ENCODE results near the gene CYREN. TPM values are rescaled to one million over a fixed set of nuclear protein-coding genes. Genes with fewer than 3 reads are reported as not detected.
"Not testable (repeated sequence)": the region's sequence is repeated elsewhere in the genome, so short reads cannot be mapped to it uniquely, and the experiment has no call there.

CYREN gene
- total RNA-seq, 1 experiment from 2014 or later: 64.8 TPM

GRCh38 chr7:135160858-135161653, 9.5 kb downstream of the CYREN start:
- no peak for DNase-seq (ENCODE audit: extremely low read depth, low read depth)

- DNase-seq (ENCODE audit: extremely low read depth, low read depth): no peak
Measured at GRCh38 chr7:135160098-135160857, 10.2 kb downstream of the CYREN start.

- no peak for DNase-seq (ENCODE audit: extremely low read depth, low read depth)
Measured at GRCh38 chr7:135159359-135160085, 11.0 kb downstream of the CYREN start.

- DNase-seq (ENCODE audit: extremely low read depth, low read depth): no peak
Measured at GRCh38 chr7:135158874-135159273, 11.6 kb downstream of the CYREN start.

DNA sequence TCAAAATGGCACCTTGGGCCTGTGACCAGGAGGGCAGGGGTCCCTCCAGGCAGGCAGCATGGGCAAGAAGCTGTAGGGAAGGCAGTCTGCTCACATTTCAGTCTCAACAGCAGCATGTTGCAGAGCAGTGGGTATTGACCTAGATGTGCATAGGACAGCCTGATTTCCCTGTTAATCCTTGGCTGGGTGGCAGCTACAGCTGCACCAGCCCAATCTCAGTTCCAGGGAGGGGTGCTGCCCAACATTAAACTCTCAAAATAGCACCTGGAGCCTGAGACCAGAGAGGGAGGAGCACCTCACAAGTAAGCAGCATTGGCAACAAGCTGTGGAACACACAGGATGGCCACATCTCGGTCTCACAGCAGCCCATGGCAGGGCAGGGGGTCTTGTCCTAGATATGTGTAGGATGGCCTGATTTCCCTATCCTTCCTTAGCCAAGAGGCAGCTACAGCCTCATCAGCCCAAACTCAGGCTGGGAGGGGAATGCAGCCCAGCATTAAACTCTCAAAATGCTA, 12.3 kb downstream of the CYREN start:
- no peak for DNase-seq (ENCODE audit: extremely low read depth, low read depth)

DNA sequence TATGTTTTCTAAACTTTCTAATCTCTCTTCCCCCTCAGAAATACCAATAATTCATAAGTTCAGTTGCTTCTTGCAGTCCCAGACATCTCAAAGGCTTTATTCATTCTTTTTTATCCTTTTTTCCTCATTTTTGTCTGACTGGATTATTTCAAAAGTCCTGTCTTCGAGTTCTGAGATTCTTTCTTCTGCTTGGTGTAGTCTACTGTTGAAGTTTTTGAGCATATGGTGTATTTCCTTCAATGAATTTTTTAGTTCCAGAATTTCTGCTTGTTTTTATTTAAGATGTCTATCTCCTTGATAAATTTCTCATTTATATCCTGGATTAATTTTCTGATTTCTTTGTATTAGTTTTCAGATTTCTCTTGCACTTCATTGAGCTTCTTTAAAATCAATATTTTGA, 14.2 kb downstream of the CYREN start:
- no peak for DNase-seq (ENCODE audit: extremely low read depth, low read depth)

DNA sequence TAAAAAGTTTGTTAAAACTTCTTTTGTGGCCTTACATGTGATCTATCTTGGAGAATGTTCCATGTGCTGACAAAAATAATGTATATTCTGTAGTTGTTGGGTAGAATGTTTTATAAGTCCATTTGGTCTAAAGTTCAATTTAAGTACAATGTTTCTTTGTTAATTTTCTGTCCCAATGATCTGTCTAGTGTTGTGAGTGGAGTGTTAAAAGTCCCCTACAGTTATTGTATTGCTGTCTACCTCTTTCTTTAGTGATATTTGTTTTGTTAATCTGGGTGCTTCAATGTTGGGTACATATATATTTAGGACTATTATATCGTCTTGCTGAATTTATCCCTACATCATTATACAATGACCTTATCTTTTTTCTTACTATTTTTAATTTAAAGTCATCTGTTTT, 15.8 kb downstream of the CYREN start:
- DNase-seq (ENCODE audit: extremely low read depth, low read depth): no peak

- no peak for DNase-seq (ENCODE audit: extremely low read depth, low read depth)
Measured at GRCh38 chr7:135152442-135152841, 18.1 kb downstream of the CYREN start.

GRCh38 chr7:135151533-135151932, 19.0 kb downstream of the CYREN start:
- no peak for DNase-seq (ENCODE audit: extremely low read depth, low read depth)

DNA sequence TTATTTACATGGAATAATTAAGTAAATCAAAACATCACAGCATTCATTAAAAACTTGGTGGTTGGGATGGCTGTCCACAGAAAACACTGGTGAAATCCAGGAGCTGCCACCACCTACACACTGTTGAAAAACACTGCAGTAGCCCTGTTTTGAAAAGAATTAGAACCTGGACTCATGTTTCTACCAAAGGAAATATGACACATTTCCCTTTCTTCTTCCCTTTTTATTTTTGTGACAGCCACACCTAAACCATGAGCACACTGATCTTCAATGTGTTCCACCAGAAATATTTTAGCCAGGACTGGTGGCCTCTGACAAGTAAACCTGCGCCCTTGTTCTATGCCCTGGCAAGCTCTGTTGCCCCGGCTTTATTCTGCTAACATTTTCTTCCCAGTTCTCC, 19.4 kb downstream of the CYREN start:
- DNase-seq (ENCODE audit: extremely low read depth, low read depth): no peak

- DNase-seq (ENCODE audit: extremely low read depth, low read depth): no peak
Measured at GRCh38 chr7:135150072-135150782, 20.3 kb downstream of the CYREN start.

DNA sequence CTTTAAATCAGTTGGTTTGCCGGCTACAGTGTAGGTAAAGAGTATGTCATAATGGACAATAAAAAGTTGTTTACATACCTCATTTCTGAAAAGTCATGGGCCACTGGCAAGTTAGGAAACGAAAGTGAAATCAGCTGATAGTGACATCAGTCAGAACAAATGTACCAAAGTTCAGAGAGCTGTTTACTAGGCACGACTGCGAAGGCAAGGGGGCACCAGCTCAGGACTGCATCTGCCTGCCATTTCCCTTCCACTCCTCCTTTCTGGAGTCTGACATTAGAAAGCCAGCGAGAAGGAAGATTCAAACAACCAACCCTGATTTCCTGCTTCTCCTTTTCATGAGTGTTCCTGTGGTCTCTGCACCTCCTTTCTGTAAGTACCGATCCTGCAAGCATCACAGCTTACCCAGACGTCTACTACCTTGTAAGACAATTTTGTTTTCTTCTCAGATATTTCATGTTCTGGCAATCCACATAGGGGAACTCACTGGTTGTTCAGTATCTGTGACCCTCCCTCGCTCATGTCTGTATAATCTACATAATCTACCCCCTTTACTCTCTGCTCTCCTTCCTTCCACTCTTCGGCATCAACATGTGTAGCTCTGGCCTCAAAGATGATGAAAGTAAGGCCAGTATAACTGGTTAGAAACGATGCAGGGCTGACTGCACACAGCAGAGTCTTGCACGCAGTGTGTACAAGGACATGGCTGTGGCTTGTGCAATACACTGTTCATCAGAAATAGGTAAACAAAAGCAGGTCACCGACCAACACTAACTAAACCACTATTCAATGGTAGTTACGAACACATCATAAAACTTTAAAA, 22.4 kb downstream of the CYREN start, which contains the start of gene TMEM140:
TMEM140 (plus strand) TSS at position 174 of the 823 bp plus-strand sequence. CDS start 16,370 bp downstream, outside the sequence.
- DNase-seq (ENCODE audit: extremely low read depth, low read depth): peak; percentile 28

DNA sequence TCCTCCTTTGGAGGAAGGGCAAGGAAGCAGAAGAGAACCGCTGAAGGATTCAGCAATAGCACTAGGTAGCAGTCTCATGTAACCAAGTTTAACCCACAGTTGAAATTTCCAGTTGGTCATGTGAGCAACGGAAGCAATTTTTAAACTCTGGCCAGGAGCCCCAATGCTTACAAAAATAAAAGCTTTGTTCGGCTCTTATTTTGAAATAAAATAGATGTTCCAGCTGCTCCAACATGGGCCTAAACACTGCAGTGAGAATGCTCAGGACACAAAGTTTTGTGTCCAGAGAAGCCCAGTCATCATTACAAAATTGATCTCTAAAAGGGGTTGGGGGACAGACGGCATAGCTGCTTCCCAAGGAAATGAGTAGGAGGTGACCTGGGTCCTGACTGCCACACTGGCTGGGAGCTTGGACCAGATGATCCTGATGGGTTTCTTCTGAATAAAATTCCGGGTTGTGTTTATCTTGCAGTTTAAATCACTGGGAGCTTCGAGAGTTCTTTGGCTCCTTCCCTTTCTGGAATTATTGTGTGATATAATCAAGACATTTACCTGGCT, 23.1 kb downstream of the CYREN start:
- no peak for DNase-seq (ENCODE audit: extremely low read depth, low read depth)

DNA sequence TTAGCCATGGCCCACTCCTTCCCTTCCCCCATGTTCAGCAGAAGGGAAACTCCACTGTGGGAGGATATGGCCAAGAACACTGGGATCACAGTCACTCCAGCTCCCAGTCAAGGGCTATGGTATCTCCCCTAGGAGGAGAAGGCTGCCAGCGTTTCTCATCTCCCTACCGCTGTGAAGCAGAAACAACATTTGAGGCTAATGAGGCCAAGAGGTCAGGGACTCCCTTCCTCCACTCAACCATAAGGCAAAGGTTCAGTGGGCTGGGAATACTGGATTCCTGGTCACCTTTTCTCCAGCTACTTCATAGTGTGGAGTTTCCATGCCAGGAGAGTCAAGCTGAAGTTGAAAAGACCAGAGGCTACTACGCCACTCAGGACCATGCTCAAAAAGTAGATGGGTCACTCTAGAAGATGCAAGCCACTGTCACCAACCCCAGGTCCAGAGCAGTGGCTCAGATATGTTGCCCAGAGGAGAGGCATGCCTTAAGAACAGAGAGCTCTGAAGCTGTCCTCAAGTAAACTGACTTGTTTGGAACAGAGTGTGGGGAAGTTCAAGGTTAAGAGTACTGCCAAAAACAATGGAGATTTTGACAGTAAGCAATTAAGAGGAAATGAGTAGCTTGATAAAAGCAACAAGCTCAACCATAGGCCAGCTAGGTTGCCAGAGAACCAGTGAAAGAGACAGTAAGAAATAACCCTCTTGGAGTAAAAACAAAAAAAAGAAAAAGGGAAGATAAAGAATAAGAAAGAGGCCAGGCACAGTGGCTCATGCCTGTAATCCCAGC, 26.4 kb downstream of the CYREN start:
- DNase-seq (ENCODE audit: extremely low read depth, low read depth): no peak

DNA sequence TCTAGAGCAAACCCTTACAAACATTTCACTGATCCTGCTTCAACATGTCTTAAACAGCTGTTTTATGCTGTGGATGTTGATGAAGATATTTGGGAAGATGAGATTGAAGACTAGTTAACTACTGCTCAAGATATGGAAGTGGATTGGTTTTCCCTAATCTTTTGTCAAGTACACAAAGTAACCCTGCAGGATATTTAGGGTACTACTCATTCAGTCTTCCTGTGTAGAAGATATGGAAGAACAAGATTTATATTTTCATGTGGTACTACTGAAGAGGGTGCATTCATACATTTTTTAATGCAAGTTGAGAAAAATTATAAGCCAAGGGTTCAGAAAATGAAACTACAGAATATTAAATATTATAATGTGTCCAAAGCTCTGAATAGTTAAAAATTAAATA, 40.9 kb downstream of the CYREN start:
- no peak for DNase-seq (ENCODE audit: extremely low read depth, low read depth)

DNA sequence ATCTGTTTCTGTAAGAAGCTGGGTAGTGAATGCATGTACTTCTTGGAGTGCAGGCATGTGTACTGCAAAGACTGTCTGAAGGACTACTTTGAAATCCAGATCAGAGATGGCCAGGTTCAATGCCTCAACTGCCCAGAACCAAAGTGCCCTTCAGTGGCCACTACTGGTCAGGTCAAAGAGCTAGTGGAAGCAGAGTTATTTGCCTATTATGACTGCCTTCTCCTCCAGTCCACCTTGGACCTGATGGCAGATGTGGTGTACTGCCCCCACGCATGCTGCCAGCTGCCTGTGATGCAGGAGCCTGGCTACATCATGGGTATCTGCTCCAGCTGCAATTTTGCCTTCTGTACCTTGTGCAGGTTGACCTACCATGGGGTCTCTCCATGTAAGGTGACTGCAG, 41.6 kb downstream of the CYREN start:
- no peak for DNase-seq (ENCODE audit: extremely low read depth, low read depth)

GRCh38 chr7:135124631-135125030, 45.9 kb downstream of the CYREN start:
- DNase-seq (ENCODE audit: extremely low read depth, low read depth): not testable (repeated sequence)

DNA sequence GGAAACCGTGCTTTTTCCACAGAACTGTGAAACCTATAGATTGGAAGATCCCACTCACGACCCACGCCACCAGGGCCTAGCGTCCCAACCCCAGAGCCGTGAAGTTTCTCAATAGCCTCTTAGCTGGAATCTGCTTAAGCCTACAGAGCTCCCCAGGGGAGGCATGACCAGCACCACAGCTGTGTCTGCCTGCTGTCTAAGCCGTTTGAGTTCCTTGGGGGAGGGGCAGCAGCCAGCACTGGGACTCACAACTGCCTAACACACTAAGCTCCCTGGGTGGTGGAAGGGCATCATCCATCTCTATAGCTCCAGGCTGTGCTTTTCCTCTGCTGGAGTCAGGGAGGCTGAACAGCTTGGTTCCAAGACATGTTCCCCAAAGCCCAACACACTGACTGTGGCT, 48.6 kb downstream of the CYREN start:
- DNase-seq (ENCODE audit: extremely low read depth, low read depth): no peak

Measured in NCI-H460 (cell line).